Mononuclear cell (primary cell): ENCODE data around the gene CD300H. TPM values are rescaled to one million over a fixed set of nuclear protein-coding genes. Genes with fewer than 3 reads are reported as not detected.
A peak's percentile ranks its signal among the peaks of the same experiment; 100 is the strongest.

Experiments used
- H3K27me3 ChIP-seq: 2 replicates; pipeline ENCODE4 v1.6.0; 2011; ENCODE audit warnings: low read length, control low read depth; ENCODE audit not compliant: insufficient read depth
- H3K4me1 ChIP-seq: 2 replicates; pipeline ENCODE4 v1.5.1; 2011; ENCODE audit warnings: mild to moderate bottlenecking, low read length, control low read depth; ENCODE audit not compliant: insufficient read depth
- H3K4me3 ChIP-seq: 2 replicates; pipeline ENCODE4 v1.5.1; 2011; ENCODE audit warnings: mild to moderate bottlenecking, low read length, moderate library complexity
- H3K9me3 ChIP-seq: 2 replicates; pipeline ENCODE4 v1.5.1; 2011; ENCODE audit warnings: low read depth, mild to moderate bottlenecking, control low read depth, low read length
- total RNA-seq: library from RNA; depleted of rRNA; stranded (reverse); fragments of >200 nt; gene quantifications from one replicate; pipeline ENCODE4 v1.2.3, GENCODE V29; 2012

CD300H gene
- total RNA-seq, 1 donor, result 0.73 TPM

DNA sequence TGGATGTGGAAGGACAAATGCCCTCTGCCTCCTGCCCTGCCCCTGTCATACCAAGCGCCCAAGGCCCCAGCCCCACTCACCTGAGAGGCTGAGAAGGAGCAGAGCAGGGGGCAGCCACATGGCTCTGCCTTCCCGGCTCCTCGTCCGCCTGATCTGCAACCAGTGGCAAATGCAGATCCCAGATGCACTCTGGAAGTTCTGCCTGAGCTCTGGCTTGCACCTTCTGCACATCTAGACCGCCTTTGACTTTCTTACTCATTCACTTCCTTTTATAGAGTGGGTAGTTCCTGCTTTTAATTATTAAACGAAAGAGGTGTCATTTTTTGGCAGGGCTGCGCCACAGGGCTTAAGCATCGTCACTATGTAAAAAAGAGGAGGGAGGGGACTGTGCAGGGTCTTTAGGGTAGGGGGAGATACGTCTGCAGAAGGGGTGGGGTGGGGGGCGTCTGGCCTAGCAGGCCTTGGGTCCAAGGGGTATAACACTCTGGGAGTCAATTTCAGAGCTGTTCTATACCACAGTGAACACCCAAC is 36.0 kb downstream of the CD300H start, which contains the start of gene CD300LB:
TSS of gene CD300LB (minus strand) at position 245 of the 531 bp plus-strand sequence. CDS start at position 120, 125 bp downstream.
- Histone ChIP-seq H3K4me1 (peaks cover 80% of the 10 kb centered on the region), H3K4me3 (peak within 1 kb of the TSS; percentile 61), H3K27me3 (peaks cover 3% of the 10 kb centered on the region), H3K9me3 (no peaks in the 10 kb centered on the region)

DNA sequence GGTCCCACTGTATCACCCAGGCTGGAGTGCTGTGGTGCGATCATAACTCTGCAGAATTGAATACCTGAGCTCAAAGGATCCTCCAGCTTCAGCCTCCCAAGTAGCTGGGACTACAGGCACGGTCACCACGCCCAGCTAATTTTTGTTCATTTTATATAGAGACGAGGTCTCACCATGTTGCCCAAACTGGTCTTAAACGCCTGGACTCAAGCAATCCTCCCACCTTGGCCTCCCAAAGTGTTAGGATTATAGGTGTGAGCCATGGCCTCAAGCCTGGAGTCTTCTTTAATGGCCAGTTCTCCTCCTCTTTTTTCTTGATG is 36.5 kb downstream of the CD300H start:
- Histone ChIP-seq H3K27me3 (peaks cover 3% of the 10 kb centered on the region), H3K4me3 (peak overlapping the region; percentile 40), H3K9me3 (no peaks in the 10 kb centered on the region), H3K4me1 (peaks cover 85% of the 10 kb centered on the region)

DNA sequence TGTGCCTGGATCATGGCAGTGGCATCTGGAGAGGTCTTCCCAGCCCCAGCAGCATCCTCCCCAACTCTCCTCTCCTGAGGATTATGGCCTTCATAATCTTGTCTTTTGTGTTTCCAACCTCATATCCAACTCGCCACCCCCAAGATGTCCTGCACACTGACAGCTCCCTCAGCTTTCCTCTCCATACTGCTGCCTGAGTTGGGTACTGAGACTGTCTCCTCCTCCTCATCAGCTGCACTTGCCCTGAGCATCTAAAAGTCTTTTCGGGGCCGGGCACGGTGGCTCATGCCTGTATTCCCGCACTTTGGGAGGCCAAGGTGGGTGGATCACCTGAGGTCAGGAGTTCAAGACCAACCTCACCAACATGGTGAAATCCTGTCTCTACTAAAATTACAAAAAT is 38.1 kb downstream of the CD300H start:
- H3K27me3 ChIP-seq, result peaks cover under 1% of the 10 kb centered on the region
- peaks cover 97% of the 10 kb centered on the region for H3K4me1 ChIP-seq
- H3K9me3 ChIP-seq, result no peaks in the 10 kb centered on the region
- H3K4me3 ChIP-seq, result no peak overlapping the region

DNA sequence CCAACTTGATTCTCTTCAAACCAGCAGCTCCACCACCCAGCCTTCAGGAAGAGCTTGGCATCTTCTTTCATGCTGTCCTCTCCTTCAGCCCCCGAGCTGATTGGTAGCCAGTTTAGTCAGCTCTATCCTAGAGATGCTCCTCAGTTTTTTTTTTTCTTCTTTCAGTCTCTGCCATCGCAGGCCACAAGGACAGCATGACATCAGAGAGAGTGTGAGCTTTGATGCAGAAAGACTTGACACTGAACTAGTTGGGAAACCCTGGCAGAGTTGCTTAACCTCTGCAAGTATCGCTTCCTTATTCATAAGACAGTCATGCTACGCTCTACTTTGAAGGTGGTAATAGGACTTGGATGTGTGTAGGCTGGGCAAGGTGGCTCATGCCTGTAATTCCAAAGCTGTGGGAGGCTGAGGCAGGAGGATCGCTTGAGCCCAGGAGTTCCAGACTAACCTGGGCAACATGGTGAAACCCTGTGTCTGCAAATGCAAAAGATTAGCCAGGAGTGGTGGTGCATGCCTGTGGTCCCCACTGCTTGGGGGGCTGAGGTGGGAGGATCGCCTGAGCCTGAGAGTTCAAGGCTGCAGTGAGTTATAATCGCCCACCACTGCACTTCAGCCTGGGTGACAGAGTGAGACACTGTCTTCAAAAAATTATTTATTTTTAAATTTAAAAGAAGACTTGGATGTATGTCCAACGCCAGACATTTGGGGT is 38.7 kb downstream of the CD300H start:
- H3K4me1 ChIP-seq, result peaks cover 97% of the 10 kb centered on the region
- H3K27me3 ChIP-seq, result no peaks in the 10 kb centered on the region
- no peaks in the 10 kb centered on the region for H3K9me3 ChIP-seq
- no peak overlapping the region for H3K4me3 ChIP-seq

DNA sequence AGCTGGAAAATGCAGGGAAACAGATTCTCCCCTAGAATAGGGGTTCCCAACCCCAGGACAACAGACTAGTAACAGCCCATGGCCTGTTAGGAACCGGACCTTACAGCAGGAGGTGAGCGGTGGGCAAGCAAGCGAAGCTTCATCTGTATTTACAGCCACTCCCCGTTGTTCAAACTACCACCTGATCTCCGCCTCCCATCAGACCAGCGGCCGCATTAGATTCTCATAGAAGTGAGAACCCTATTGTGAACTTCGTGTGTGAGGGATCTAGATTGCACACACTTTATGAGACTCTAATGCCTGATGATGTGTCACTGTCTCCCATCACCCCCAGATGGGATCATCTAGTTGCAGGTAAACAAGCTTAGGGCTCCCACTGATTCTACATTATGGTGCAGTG is 39.6 kb downstream of the CD300H start:
- H3K4me1 ChIP-seq, result peaks cover 98% of the 10 kb centered on the region
- no peak overlapping the region for H3K4me3 ChIP-seq
- H3K9me3 ChIP-seq, result no peaks in the 10 kb centered on the region
- H3K27me3 ChIP-seq, result no peaks in the 10 kb centered on the region

DNA sequence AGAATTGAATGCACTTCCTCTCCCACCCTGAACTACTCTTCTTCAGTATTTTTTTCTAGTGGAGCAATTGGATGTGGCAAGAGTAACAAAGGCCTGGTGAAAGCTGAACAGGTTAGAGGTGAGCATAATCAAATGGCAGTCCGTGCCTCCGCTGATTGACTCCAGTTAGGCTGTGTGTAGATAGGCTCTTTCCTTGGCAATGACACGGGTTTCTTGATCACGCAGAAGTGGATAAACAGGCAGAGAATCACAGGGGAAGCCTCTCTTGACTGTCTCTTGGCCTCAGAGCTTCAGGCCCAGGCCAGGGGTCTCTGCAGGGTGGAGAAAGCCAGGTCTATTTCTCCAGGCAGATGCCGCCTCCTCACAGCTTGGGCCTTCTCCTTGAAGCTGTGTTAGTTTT is 40.2 kb downstream of the CD300H start:
- Histone ChIP-seq H3K27me3 (no peaks in the 10 kb centered on the region), H3K9me3 (no peaks in the 10 kb centered on the region), H3K4me1 (peaks cover 98% of the 10 kb centered on the region), H3K4me3 (no peak overlapping the region)

DNA sequence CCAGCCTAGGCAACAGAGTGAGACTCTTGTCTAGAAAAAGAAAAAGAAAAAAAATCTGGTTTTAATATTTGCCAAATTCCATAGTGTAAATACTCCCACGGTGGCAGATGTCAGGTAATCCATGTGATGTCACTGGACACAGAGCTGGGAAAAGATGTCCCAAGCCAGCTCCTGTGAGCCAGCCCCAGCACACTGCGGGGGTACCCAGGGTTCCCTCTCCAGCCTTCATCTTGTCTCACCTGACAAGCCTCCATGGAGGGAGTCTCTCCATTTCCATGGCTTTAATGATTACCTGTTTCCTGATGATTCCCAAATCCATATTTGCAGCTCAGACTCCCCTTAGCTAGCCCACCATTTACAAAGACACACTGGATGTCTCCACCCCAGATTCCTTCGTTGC is 40.6 kb downstream of the CD300H start:
- Histone ChIP-seq H3K4me1 (peaks cover 98% of the 10 kb centered on the region), H3K4me3 (no peak overlapping the region), H3K9me3 (no peaks in the 10 kb centered on the region)

DNA sequence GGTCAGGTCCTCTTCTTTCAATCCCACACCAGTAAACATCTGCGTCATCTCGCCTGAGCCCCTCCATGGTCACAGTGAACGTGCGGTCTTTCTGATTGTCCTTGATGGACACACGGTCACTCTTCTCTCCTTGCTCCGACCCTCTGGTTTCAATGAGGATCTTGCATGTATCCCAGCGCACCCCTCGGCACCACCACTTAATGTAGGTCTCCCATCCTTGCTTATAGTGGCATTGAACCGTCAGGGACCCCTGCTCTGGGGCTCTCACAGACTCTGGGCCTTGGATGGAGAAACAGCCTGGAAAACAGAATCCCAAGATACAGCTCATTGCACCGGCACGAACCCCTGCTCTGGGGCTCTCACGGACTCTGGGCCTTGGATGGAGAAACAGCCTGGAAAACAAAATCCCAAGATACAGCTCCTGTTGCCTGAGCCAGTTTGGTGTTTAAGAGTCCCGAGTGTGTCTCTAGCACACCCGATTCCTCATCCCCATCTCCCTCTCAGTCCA is 41.5 kb downstream of the CD300H start:
- H3K27me3 ChIP-seq, result no peaks in the 10 kb centered on the region
- H3K4me1 ChIP-seq, result peaks cover 99% of the 10 kb centered on the region
- H3K4me3 ChIP-seq, result no peak overlapping the region
- no peaks in the 10 kb centered on the region for H3K9me3 ChIP-seq

More for the DNA sequence above, 40.6 kb downstream of the CD300H start:
- no peaks in the 10 kb centered on the region for H3K27me3 ChIP-seq

DNA sequence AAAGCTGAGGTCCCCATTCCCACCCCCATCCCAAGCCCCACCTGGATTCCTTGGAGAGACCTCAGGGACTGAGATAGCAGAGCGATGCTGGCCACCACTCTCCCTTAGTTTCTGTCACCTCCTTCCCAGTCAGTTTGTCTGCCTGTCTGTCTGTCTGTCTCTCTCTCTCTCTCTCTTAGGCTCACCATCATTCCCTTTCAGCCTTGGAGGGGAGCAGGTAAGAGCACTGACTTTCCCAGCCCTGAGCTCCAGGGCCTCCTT is 41.9 kb downstream of the CD300H start:
- H3K4me3 ChIP-seq, result no peak overlapping the region
- H3K9me3 ChIP-seq, result no peaks in the 10 kb centered on the region
- H3K4me1 ChIP-seq, result peaks cover 99% of the 10 kb centered on the region
- H3K27me3 ChIP-seq, result no peaks in the 10 kb centered on the region

DNA sequence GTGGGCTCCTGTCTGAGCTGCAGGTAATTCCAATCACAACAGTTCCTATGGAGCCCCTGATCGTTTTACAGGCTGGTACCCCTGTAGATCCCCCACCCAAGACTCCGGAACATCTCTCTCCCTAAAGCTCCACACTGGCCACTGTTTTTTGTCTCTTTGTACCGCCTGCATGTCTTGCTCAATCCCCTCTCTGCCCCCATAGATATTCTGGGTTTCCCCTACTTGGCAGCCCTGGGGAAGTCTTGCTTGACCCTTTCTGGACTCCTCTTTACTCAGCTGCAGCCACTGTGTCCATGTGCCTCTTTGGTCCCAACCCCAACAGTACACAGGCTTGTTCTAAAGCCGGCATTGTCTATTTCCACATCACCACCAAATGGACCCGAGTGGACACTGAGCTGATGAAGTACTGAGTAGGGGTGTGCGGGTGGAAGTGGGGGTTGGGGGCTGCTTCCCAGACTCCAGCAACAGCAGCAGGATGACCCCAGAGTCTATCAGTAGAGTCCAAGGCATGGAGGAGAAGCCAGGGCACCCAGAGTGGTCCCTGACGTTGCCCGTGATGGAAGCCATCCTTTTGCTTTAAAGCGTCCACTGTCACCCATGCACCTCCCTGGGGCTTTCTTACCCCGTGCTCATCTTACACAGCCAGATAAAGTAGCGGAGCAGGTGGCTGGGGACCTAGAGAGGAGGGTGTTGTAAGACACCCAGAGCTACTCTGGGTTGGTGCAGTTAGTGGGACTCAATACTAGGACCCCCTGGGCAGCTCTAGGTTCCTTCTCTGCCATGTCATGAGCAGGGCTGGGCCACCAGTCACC is 42.5 kb downstream of the CD300H start:
- Histone ChIP-seq H3K4me3 (no peak overlapping the region), H3K9me3 (no peaks in the 10 kb centered on the region), H3K27me3 (no peaks in the 10 kb centered on the region), H3K4me1 (peaks cover 99% of the 10 kb centered on the region)

DNA sequence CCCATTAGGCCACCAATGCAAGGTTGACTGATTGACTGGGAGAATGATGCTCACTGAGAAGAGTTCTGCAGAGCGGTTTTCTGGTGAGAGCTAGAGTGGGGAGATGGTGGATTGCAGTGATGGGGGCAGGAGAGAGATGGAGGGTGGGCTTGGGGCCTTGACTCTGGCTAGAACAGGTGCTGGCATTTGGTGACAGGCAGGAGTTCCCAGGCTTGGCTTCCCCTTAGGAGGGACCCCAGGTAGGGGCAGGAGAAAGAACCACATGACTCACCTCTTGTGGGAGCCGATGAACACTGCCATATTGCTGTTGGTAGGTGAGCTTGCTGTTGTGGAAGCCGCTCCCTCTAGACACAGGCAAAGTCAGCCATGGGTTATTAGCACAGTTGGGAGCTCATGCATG is 44.0 kb downstream of the CD300H start:
- Histone ChIP-seq H3K4me3 (no peak overlapping the region), H3K9me3 (no peaks in the 10 kb centered on the region), H3K4me1 (peaks cover 92% of the 10 kb centered on the region), H3K27me3 (no peaks in the 10 kb centered on the region)

DNA sequence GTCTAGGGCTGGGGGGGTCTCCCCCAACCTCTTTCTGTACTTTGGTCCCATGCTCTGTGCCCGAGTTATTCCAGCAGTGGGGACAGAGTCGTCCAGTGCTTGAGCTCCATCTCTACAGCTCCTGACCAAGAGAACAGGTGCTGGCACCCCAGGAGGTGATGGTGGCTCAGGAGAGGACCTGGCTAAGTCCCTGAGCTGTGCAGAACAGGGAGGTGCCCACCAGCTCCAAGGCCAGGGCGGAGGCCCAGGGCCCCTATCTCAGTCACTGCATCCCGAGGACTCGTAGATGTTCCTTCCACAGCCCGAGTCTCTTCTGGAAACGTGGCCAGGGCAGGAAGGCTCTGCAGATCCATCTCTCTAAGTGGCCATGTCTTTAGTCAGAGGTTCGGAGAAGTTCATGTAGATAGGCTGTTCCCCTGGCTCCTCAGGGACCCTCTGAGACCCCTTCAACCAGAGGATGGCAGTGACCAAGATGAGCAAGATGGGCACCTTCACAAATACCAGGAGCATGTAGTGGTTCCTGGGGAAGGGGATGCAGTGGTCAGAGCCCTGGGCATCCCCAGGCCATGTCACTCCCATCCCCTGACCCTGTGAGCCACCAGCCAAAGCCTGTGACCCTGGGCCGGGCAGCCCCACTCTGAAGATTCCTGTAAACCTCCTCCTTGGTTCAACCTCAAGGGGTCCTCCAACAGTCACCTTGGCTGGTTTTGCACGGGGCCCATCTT is 44.8 kb downstream of the CD300H start:
- Histone ChIP-seq H3K4me3 (no peak overlapping the region), H3K9me3 (no peaks in the 10 kb centered on the region), H3K27me3 (no peaks in the 10 kb centered on the region), H3K4me1 (peaks cover 84% of the 10 kb centered on the region)

DNA sequence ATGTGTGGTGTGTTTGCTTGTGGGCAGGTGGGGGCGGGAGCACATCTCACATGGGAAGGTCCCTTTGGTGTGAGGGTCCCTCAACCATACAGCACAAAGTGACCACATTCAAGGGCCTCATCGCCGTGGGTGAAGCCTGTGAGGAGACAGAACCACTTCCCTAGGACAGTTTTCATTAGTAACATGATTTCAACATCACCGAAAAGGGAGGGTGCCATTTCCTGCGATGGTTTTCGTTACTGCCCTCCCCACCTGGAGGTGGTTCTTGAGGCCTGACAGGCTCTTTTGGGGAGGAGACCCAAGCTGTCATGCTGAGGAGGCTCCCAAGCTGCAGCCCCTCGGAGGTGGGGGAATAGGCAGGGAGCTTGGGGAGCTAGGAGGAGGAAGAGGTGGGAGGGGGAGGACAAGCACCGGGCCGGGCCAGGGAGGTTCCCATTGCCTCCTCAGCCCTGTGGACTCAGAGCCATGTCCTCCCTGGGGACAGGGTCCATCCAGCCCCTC is 45.6 kb downstream of the CD300H start:
- no peaks in the 10 kb centered on the region for H3K9me3 ChIP-seq
- H3K27me3 ChIP-seq, result no peaks in the 10 kb centered on the region
- no peak overlapping the region for H3K4me3 ChIP-seq
- H3K4me1 ChIP-seq, result peaks cover 76% of the 10 kb centered on the region

DNA sequence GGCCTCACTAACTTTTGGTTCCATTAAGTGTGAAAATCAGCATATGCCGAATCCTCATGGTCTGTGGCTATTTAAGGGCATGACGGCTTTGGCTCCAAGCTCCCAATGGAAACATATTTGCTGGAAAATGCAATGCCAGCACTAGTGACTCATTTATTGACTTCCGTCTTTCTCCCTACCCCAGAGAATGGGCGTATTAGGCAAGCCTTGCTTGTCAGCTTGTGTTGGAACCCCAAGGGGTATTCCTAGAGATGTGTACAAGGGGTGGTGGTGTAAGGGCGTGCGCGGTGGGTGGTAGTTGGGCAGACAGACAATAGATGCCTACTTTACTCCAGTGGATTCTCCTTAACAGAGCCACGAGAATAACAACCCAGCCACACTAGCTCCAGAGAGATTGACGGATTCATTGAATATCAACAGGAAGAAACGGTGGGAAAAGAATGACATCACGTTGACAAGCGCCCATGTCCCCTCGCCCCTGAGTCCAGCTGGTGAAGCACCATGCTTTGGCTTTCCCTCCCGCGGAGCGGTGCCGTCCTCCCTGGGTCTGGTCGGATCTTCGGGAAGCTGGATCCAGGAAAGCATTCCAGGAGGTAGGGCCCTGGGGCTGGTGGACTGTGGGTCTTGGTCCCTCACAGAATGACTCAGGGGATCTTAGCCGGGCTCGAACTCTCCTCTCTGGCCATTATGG is 46.4 kb downstream of the CD300H start:
- Histone ChIP-seq H3K9me3 (no peaks in the 10 kb centered on the region), H3K27me3 (no peaks in the 10 kb centered on the region), H3K4me3 (no peak overlapping the region), H3K4me1 (peaks cover 68% of the 10 kb centered on the region)
